IMR-90 (cell line): Measurements from ENCODE around the gene TBX15. TPM values are rescaled to one million over a fixed set of nuclear protein-coding genes. Genes with fewer than 3 reads are reported as not detected.

Experiments
- ATAC-seq: fragments of 200-7000 bp; cut with Tn5 transposase; 2 replicates; pipeline ENCODE4 v1.9.1; 2020; ENCODE audit warnings: low read depth, mild to moderate bottlenecking, moderate library complexity
- BruUV-seq: library from RNA; stranded (reverse); fragments of 400-500 nt; replicated peaks from 2 replicates; lab custom pipeline; 2021; lab: Mats Ljungman, UMichigan
- CTCF ChIA-PET: fragments of 300-600 bp; formaldehyde crosslinking; extraction: SDS; loops from one replicate; lab custom pipeline; 2021; ENCODE audit warnings: antibody characterized with exemption; lab: Yijun Ruan, JAX
- POLR2A ChIA-PET: fragments of 300-600 bp; sonication (Branson Sonifier 250); formaldehyde crosslinking; loops from one replicate; lab custom pipeline; 2022; ENCODE audit warnings: antibody characterized with exemption; ENCODE audit not compliant: unreplicated experiment; lab: Charles Lee
- DNase-seq: peaks from one replicate; pipeline ENCODE4 v3.0.0; 2013
- H2AFZ ChIP-seq: replicated peaks from 2 replicates; pipeline ENCODE3; 2013; ENCODE audit warnings: low read length, mild to moderate bottlenecking; ENCODE audit not compliant: poor library complexity
- H2AK5ac ChIP-seq: 2 replicates; pipeline ENCODE4 v1.6.1; 2013; ENCODE audit warnings: low read depth, low read length, inconsistent platforms
- H2AK9ac ChIP-seq: replicated peaks from 2 replicates; pipeline ENCODE3; 2013; ENCODE audit warnings: mild to moderate bottlenecking, low read depth, low read length, moderate library complexity; ENCODE audit not compliant: poor library complexity
- H2BK120ac ChIP-seq: 2 replicates; pipeline ENCODE4 v1.6.1; 2013; ENCODE audit warnings: low read depth, low read length, inconsistent platforms
- H2BK15ac ChIP-seq: 3 replicates; pipeline ENCODE4 v1.6.1; 2013; ENCODE audit warnings: low read depth, low read length, inconsistent platforms
- H2BK20ac ChIP-seq: 2 replicates; pipeline ENCODE4 v1.6.1; 2013; ENCODE audit warnings: low read depth, mild to moderate bottlenecking, inconsistent platforms, low read length, moderate library complexity
- H2BK5ac ChIP-seq: 2 replicates; pipeline ENCODE4 v1.6.1; 2013; ENCODE audit warnings: mild to moderate bottlenecking, low read depth, low read length, inconsistent platforms; ENCODE audit not compliant: poor library complexity, severe bottlenecking
- H3K14ac ChIP-seq: replicated peaks from 2 replicates; pipeline ENCODE4 v1.6.1; 2013; ENCODE audit warnings: low read depth, low read length, inconsistent platforms
- H3K18ac ChIP-seq: 2 replicates; pipeline ENCODE4 v1.6.1; 2013; ENCODE audit warnings: low read depth, low read length, control low read depth
- H3K23ac ChIP-seq: 2 replicates; pipeline ENCODE4 v1.6.1; 2013; ENCODE audit warnings: low read depth, low read length, inconsistent platforms
- H3K27ac ChIP-seq: 2 replicates; pipeline ENCODE4 v1.5.1; 2013; ENCODE audit warnings: mild to moderate bottlenecking, control low read depth, low read length; ENCODE audit not compliant: insufficient read depth
- H3K27me3 ChIP-seq: 2 replicates; pipeline ENCODE4 v1.6.1; 2013; ENCODE audit warnings: low read length; ENCODE audit not compliant: control insufficient read depth, insufficient read depth
- H3K36me3 ChIP-seq: 2 replicates; pipeline ENCODE4 v1.6.1; 2013; ENCODE audit warnings: low read length, mixed read lengths; ENCODE audit not compliant: control insufficient read depth, insufficient read depth
- H3K4ac ChIP-seq: 2 replicates; pipeline ENCODE4 v1.6.1; 2013; ENCODE audit warnings: low read depth, low read length, inconsistent platforms
- H3K4me1 ChIP-seq: 2 replicates; pipeline ENCODE4 v1.6.1; 2013; ENCODE audit warnings: low read length, mixed read lengths; ENCODE audit not compliant: control insufficient read depth, insufficient read depth
- H3K4me2 ChIP-seq: 2 replicates; pipeline ENCODE4 v1.6.1; 2013; ENCODE audit warnings: low read depth, mild to moderate bottlenecking, control low read depth, low read length, moderate library complexity
- H3K4me3 ChIP-seq: 2 replicates; pipeline ENCODE4 v1.5.1; 2013; ENCODE audit warnings: low read depth, mild to moderate bottlenecking, control low read depth, low read length, moderate library complexity; ENCODE audit not compliant: insufficient read depth
- H3K56ac ChIP-seq: 2 replicates; pipeline ENCODE4 v1.6.1; 2013; ENCODE audit warnings: low read length, inconsistent platforms; ENCODE audit not compliant: insufficient read depth; ENCODE audit errors: extremely low read depth
- H3K79me1 ChIP-seq, 2 experiments: 2 replicates each; pipeline ENCODE4 v1.6.1; 2013; ENCODE audit warnings: low read length in 2 of 2, inconsistent platforms in 1 of 2, low read depth in 1 of 2
- H3K9ac ChIP-seq: 2 replicates; pipeline ENCODE4 v1.6.1; 2013; ENCODE audit warnings: low read depth, low read length, control low read depth
- H3K9me1 ChIP-seq: 2 replicates; pipeline ENCODE4 v1.6.1; 2013; ENCODE audit warnings: low read length, inconsistent platforms; ENCODE audit not compliant: insufficient read depth
- H3K9me3 ChIP-seq: 2 replicates; pipeline ENCODE4 v1.6.1; 2013; ENCODE audit warnings: low read length; ENCODE audit not compliant: control insufficient read depth, insufficient read depth
- H4K20me1 ChIP-seq: 2 replicates; pipeline ENCODE4 v1.6.1; 2013; ENCODE audit warnings: low read length, inconsistent platforms; ENCODE audit not compliant: insufficient read depth
- H4K5ac ChIP-seq: 2 replicates; pipeline ENCODE4 v1.6.1; 2013; ENCODE audit warnings: mild to moderate bottlenecking, low read depth, low read length, control low read depth
- H4K8ac ChIP-seq, 2 experiments: 2 replicates each; pipeline ENCODE4 v1.6.1; 2013; ENCODE audit warnings: low read depth in 2 of 2, low read length in 2 of 2, control low read depth in 1 of 2, inconsistent platforms in 1 of 2
- H4K91ac ChIP-seq: 2 replicates; pipeline ENCODE4 v1.6.1; 2013; ENCODE audit warnings: low read depth, low read length, inconsistent platforms; ENCODE audit not compliant: insufficient read depth
- BHLHE40 ChIP-seq: fragments of 150-350 bp; IDR thresholded peaks from 2 replicates; pipeline ENCODE4 v1.6.1; 2016; ENCODE audit warnings: mild to moderate bottlenecking, low read depth, low read length
- CEBPB ChIP-seq: IDR thresholded peaks from 2 replicates; pipeline ENCODE4 v1.6.1; 2012; ENCODE audit warnings: low read depth, low read length, improper control_type of control experiment
- CHD1 ChIP-seq: IDR thresholded peaks from 2 replicates; pipeline ENCODE4 v1.6.1; 2012; ENCODE audit warnings: low read depth, low read length, improper control_type of control experiment
- MAZ ChIP-seq: IDR thresholded peaks from 2 replicates; pipeline ENCODE4 v1.6.1; 2012; ENCODE audit warnings: low read depth, mild to moderate bottlenecking, low read length, improper control_type of control experiment, moderate library complexity, borderline replicate concordance
- NFE2L2 ChIP-seq: fragments of 150-350 bp; IDR thresholded peaks from 2 replicates; pipeline ENCODE4 v1.6.1; 2016; ENCODE audit warnings: low read depth, mild to moderate bottlenecking, low read length
- RAD21 ChIP-seq: IDR thresholded peaks from 2 replicates; pipeline ENCODE4 v1.6.1; 2012; ENCODE audit warnings: low read length, improper control_type of control experiment
- RCOR1 ChIP-seq: IDR thresholded peaks from 2 replicates; pipeline ENCODE4 v1.6.1; 2012; ENCODE audit warnings: mild to moderate bottlenecking, low read length, improper control_type of control experiment; ENCODE audit not compliant: insufficient replicate concordance
- RFX5 ChIP-seq: IDR thresholded peaks from 2 replicates; pipeline ENCODE4 v1.8.0; 2012; ENCODE audit warnings: low read depth, mild to moderate bottlenecking, low read length, moderate library complexity
- SMC3 ChIP-seq: fragments of 150-350 bp; IDR thresholded peaks from 2 replicates; pipeline ENCODE4 v1.6.1; 2016; ENCODE audit warnings: low read depth, mild to moderate bottlenecking, antibody characterized with exemption, low read length, moderate library complexity
- WGBS, 2 experiments: methylation state at CpG; one replicate each; pipeline versions ENCODE4 v1.1.5 to v1.1.7; 2013; ENCODE audit warnings: missing lambda C conversion rate in 2 of 2; ENCODE audit not compliant: insufficient read length in 1 of 2; ENCODE audit errors: extremely low coverage in 2 of 2; 5-methylcytosine and 5-hydroxymethylcytosine counted together
- dilution Hi-C: fragments of 300-500 bp; cut with HindIII; formaldehyde crosslinking; loops from one replicate; pipeline ENCODE4 v1.14.3; 2018; ENCODE audit warnings: low sequenced_read_pairs; ENCODE audit not compliant: unreplicated experiment
- in situ Hi-C: fragments of 300-500 bp; cut with MboI; formaldehyde crosslinking; loops from 3 replicates; pipeline ENCODE4 v1.14.3; 2019; ENCODE audit warnings: low sequenced_read_pairs, inconsistent platforms, mixed read lengths
- intact Hi-C: fragments of 100-400 bp; cut with micrococcal nuclease; formaldehyde crosslinking; loops from 2 replicates; pipeline ENCODE4 v1.10.0; 2022
- polyA plus RNA-seq, 3 experiments: library from polyadenylated mRNA; depleted of rRNA; stranded (reverse); fragments of >200 nt; gene quantifications; 2 replicates each; pipeline ENCODE4 v1.2.3, GENCODE V29; 2012; ENCODE audit warnings: low replicate concordance in 1 of 3
- total RNA-seq: library from RNA; depleted of rRNA; stranded (reverse); fragments of >200 nt; gene quantifications from 2 replicates; pipeline ENCODE4 v1.2.3, GENCODE V29; 2012
- TF ChIP-seq, protein P1 (sequence below): fragments of 150-350 bp; IDR thresholded peaks from 2 replicates; pipeline ENCODE4 v1.6.1; 2017; ENCODE audit warnings: mild to moderate bottlenecking, antibody characterized with exemption, low read length, low read depth
- TF ChIP-seq, protein P2 (sequence below): fragments of 150-350 bp; IDR thresholded peaks from 2 replicates; pipeline ENCODE4 v1.6.1; 2016; ENCODE audit warnings: low read depth, mild to moderate bottlenecking, low read length, moderate library complexity, borderline replicate concordance

The TBX15 gene
- total and polyA plus RNA-seq, 2 of the 4 experiments (the other 2 are of a cell fraction): not detected

DNA sequence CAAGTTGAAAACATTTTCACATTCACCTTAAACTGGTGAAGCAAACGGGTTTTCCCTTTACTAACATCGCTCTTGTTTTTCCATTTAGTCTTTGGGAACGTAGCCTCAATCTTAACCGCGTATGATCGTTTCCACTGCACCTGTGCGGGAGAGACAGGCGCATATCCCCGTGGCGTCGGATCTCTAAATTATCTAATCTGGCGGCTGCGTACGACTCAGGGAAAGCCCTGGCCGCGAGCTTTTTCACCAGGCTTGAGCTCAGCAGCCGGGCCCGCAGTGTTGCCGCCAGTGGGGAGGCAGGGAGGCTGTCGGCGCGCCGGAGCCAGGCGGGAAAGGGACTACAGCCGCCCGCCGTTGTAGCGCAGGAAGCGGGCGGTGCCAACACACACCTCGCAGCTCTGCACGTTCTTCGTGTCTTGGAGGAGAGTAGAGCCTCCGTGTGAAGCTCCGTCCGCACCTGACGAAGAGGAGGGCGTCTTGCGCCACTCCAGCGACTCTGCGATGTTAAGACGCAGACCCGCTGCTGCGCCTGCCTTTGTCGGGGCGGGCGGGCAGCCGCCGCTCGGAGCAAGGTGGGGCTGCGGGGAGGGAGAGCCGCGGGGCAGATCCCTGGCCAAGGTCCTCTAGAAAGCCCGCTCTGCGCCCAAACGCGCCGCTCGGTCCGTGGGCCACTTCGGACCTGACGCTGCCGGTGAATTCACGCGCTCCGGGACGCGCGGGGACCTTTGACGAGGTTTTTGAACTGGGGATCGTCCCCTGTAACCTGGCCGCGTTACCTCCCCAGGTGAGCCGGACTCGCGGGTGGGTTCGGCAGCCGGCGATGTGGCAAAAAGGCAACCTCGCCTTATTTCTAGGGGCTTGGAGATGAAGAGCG lies 18.5 kb upstream of the TBX15 start:
- Histone ChIP-seq H3K4me1 (no peaks in the 10 kb centered on the region; the same call in 1 of the 2 replicates), H3K27ac (no peak overlapping the region), H3K79me1 (no peaks in the 10 kb centered on the region), H4K8ac (no peak overlapping the region), H3K4me2 (no peak overlapping the region; the same call in 1 of the 2 replicates), H2BK120ac (no peak overlapping the region), H2BK5ac (no peak overlapping the region), H3K27me3 (peaks cover 79% of the 10 kb centered on the region), H2AK9ac (no peak overlapping the region), H2BK20ac (no peak overlapping the region), H2AK5ac (no peak overlapping the region), H3K4me3 (no peak overlapping the region), H2AFZ (no peak overlapping the region), H2BK15ac (no peak overlapping the region), H3K9me3 (peaks cover 15% of the 10 kb centered on the region), H3K56ac (no peak overlapping the region), H4K20me1 (no peaks in the 10 kb centered on the region), H3K23ac (0 out of 2 replicates have a peak overlapping the region, but pooled peaks have one; percentile 59), H3K4ac (no peak overlapping the region), H4K91ac (no peak overlapping the region), H3K9me1 (no peaks in the 10 kb centered on the region), H3K18ac (no peak overlapping the region), H3K36me3 (no peaks in the 10 kb centered on the region), H3K14ac (no peak overlapping the region), H4K5ac (no peak overlapping the region), H3K9ac (no peak overlapping the region)
- no peak for DNase-seq
- POLR2A ChIA-PET: no interaction called here
- in situ Hi-C loops (no loop called here), dilution Hi-C loops (no loop called here), intact Hi-C loops (loop anchor here (10.0 kb wide), 1 partner anchor 128 kb away; no protein-coding TSS in a partner anchor)
- WGBS, 2 experiments: 5% methylated on average over 41 of the region's 81 CpGs; no CpG with 5 or more reads in 1 of the 2 experiments
- no peak for ATAC-seq
- TF ChIP-seq, protein P1, sequence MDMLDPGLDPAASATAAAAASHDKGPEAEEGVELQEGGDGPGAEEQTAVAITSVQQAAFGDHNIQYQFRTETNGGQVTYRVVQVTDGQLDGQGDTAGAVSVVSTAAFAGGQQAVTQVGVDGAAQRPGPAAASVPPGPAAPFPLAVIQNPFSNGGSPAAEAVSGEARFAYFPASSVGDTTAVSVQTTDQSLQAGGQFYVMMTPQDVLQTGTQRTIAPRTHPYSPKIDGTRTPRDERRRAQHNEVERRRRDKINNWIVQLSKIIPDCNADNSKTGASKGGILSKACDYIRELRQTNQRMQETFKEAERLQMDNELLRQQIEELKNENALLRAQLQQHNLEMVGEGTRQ: no peak
- TF ChIP-seq RAD21 (no peak), NFE2L2 (no peak), CEBPB (no peak), BHLHE40 (no peak), MAZ (no peak), RFX5 (no peak), SMC3 (no peak), CHD1 (no peak), RCOR1 (no peak)
- TF ChIP-seq, protein P2, sequence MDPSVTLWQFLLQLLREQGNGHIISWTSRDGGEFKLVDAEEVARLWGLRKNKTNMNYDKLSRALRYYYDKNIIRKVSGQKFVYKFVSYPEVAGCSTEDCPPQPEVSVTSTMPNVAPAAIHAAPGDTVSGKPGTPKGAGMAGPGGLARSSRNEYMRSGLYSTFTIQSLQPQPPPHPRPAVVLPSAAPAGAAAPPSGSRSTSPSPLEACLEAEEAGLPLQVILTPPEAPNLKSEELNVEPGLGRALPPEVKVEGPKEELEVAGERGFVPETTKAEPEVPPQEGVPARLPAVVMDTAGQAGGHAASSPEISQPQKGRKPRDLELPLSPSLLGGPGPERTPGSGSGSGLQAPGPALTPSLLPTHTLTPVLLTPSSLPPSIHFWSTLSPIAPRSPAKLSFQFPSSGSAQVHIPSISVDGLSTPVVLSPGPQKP: no peak
- BruUV-seq: no TSS peak
- CTCF ChIA-PET: no interaction called here
